GM18505 (cell line): ENCODE results near the gene PHKG2.

Experiments
- ATAC-seq: cut with Tn5 transposase; IDR thresholded peaks from one replicate; pipeline ENCODE4 v1.9.1; 2021; ENCODE audit not compliant: unreplicated experiment
- POLR2A ChIP-seq: IDR thresholded peaks from 4 replicates; pipeline ENCODE4 v1.6.1; 2011; ENCODE audit warnings: borderline replicate concordance; ENCODE audit not compliant: insufficient read depth, insufficient read length; ENCODE audit errors: extremely low read depth

PHKG2 gene

DNA sequence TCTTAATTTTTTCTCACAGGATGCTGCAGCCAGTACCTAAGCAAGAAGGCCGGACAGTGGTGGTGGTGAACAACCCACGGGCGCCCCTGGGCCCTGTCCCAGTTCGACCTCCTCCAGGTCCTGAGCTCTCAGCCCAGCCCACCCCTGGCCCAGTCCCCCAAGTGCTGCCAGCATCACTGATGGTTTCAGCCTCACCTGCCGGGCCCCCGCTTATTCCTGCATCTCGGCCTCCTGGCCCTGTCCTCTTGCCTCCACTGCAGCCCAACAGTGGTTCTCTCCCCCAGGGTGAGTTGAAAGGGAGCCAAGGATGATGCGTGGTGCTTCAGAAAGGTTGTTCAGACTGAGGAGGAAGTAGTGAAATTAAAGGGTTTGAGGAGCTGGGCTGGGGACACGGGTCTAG is 27.5 kb upstream of the PHKG2 start:
- no peak for ATAC-seq

DNA sequence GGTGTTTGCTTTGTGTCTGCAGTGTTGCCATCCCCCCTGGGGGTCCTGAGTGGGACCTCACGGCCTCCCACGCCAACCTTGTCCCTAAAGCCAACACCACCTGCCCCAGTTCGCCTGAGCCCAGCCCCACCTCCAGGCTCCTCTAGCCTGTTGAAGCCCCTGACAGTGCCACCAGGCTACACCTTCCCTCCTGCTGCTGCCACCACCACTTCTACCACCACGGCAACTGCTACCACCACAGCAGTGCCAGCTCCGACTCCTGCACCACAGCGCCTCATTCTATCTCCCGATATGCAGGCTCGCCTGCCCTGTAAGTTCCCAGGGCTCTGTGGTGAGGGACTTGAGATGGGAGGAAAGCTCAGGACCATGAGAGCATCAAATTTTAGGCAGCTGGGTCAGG is 27.1 kb upstream of the PHKG2 start:
- TF ChIP-seq POLR2A: no peak

More for the DNA sequence above, 27.5 kb upstream of the PHKG2 start:
- TF ChIP-seq POLR2A: no peak

DNA sequence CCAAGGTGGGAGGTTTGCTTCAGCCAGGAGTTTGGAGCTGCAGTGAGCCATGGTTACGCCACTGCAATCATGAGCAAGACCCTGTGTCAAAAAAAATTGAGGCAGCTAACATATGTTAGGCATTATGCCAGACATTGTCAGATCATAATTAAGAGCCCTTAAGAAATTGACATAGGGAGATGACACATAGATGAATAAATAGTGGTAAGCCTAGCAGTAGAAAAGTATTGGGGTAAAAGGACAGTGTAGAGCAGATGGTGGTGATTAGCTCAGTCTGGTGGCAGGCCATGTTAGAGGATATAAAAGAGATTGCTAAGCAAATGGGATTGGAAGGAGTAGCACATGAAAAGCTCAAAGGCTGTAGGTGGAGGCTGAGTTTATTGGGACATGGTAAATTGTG is 26.6 kb upstream of the PHKG2 start:
- ATAC-seq: no peak

More for the DNA sequence above, 27.1 kb upstream of the PHKG2 start:
- ATAC-seq: no peak

GRCh38 chr16:30722443-30722842 is 25.8 kb upstream of the PHKG2 start:
- TF ChIP-seq POLR2A: no peak
- no peak for ATAC-seq

More for the DNA sequence above, 26.6 kb upstream of the PHKG2 start:
- TF ChIP-seq POLR2A: no peak

DNA sequence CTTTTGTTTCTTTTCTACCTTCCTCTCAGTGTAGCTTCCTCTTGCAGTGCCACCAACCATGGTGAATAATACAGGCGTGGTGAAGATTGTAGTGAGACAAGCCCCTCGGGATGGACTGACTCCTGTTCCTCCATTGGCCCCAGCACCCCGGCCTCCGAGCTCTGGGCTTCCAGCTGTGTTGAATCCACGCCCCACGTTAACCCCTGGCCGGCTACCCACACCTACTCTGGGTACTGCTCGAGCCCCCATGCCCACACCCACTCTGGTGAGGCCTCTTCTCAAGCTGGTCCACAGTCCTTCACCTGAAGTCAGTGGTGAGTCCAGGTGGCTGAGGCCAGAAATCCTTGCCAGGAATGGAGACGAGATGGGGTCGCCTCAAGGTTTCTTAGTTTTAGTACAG is 25.3 kb upstream of the PHKG2 start:
- TF ChIP-seq POLR2A: no peak
- no peak for ATAC-seq

- no peak for TF ChIP-seq POLR2A
- no peak for ATAC-seq
These were observed 24.4 kb upstream of the PHKG2 start for GRCh38 chr16:30723725-30724355.

DNA sequence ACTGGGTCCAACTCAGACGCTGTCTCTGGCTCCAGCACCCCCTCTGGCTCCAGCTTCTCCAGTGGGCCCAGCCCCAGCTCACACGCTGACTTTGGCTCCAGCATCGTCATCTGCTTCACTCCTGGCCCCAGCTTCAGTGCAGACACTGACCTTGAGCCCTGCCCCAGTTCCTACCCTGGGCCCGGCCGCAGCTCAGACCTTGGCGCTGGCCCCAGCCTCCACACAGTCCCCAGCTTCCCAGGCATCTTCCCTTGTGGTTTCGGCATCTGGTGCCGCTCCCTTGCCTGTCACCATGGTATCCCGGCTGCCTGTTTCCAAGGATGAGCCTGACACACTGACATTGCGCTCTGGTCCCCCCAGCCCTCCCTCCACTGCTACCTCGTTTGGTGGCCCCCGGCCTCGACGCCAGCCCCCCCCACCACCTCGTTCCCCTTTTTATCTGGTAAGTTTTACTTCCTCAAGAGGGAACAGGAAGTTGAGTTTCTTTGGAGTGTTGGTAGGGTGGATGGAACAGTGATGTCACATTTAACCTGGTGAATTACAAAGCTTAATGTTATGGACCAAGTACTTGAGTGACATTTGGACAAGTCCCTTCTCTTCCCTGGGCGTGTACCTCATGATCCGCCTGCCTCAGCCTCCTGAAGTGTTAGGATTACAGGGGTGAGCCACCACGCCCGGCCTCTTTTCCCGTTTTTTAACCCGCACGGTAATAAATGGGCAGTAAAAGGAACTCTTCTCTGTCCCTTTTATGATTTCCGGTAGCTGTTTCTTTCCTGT is 23.4 kb upstream of the PHKG2 start:
- no peak for ATAC-seq
- no peak for TF ChIP-seq POLR2A

DNA sequence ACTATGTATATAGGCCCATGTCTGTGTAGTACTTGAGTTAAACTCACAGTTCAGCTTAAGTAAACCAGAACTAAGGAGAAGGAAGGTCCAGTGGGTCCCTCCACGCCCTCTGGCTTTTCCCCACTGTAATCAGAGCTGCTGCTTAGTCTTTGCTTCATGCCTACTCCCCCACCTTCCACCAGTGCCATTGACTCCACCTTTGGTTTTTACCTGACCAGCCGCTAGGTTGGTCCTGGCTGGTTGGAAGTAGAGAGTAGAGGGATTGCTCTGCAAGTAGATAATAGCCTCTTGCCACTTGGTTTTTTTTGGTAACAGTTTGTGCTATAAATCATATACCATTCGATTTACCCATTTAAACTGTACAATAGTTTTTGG is 22.8 kb upstream of the PHKG2 start:
- no peak for ATAC-seq
- TF ChIP-seq POLR2A: no peak

- no peak for ATAC-seq
- TF ChIP-seq POLR2A: no peak
These were observed 19.9 kb upstream of the PHKG2 start for GRCh38 chr16:30728321-30728720.

GRCh38 chr16:30728899-30729672 is 19.1 kb upstream of the PHKG2 start:
- TF ChIP-seq POLR2A: no peak
- no peak for ATAC-seq

DNA sequence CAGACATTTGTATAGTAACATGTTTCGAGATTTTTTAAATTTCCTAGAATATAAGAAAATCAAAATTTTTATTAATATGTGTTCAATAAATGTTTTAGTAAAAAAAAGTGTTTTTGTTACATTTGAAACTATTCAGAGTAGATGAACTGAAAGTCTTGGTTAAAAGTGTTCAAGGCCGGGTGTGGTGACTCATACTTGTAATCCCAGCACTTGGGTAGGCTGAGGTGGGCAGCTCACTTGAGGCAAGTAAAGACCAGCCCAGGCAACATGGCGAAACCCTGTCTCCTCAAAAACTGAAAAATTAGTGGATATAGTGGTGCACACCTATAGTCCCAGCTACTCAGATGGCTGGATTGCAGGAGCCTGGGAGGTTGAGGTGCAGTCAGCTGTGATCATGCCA is 16.8 kb upstream of the PHKG2 start:
- no peak for TF ChIP-seq POLR2A
- no peak for ATAC-seq

DNA sequence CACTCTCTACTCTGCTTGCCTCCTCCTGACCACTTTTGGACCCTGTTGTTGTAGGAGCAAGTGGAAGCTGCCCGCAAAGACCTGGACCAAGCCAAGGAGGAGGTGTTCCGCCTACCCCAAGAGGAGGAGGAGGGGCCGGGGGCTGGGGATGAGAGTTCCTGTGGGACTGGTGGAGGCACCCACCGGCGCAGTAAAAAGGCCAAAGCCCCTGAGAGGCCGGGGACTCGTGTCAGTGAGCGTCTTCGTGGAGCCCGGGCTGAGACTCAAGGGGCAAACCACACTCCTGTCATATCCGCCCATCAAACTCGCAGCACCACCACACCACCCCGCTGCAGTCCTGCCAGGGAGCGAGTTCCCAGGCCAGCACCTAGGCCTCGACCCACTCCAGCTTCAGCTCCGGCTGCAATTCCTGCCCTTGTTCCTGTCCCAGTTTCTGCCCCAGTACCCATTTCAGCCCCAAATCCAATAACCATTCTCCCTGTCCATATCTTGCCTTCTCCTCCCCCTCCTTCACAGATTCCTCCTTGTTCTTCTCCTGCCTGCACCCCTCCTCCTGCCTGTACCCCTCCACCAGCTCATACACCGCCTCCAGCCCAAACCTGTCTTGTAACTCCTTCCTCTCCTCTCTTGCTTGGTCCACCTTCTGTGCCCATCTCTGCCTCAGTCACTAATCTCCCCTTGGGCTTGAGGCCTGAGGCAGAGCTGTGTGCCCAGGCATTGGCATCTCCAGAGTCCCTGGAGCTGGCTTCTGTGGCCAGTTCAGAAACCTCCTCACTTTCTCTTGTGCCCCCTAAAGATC is 11.0 kb upstream of the PHKG2 start:
- no peak for TF ChIP-seq POLR2A
- no peak for ATAC-seq
